Stimulated activated CD4-positive, alpha-beta T cell treated with anti-CD3 and anti-CD28 coated beads, Interleukin-15, amount 100 ng/mL, for 48 hours (primary cell): ENCODE results near the gene KCNA5.

Source experiments
- DNase-seq, 2 donors: peaks; one replicate each; pipeline ENCODE4 v3.0.0-alpha.2; 2020; ENCODE audit warnings: low read depth in 2 of 2

Gene KCNA5

GRCh38 chr12:5043589-5044419 lies at the start of gene KCNA5:
Gene KCNA5 (plus strand): TSS chr12:5043879. CDS start chr12:5044148, 269 bp downstream.
- no peak for DNase-seq

GRCh38 chr12:4994622-4995021 lies 49.1 kb upstream of the KCNA5 start:
- DNase-seq, result no peak

GRCh38 chr12:4996714-4997113 lies 47.0 kb upstream of the KCNA5 start:
- no peak for DNase-seq

GRCh38 chr12:4997939-4998338 lies 45.7 kb upstream of the KCNA5 start:
- DNase-seq, result no peak

GRCh38 chr12:5000204-5000603 lies 43.5 kb upstream of the KCNA5 start:
- DNase-seq, result no peak

GRCh38 chr12:5000658-5001385 lies 42.9 kb upstream of the KCNA5 start:
- no peak for DNase-seq

- DNase-seq, result peak; percentile 8 to 32
These were observed 40.5 kb upstream of the KCNA5 start for GRCh38 chr12:5003025-5003666.

- no peak for DNase-seq
These were observed 35.0 kb upstream of the KCNA5 start for GRCh38 chr12:5008661-5009060.

GRCh38 chr12:5010151-5010550 lies 33.5 kb upstream of the KCNA5 start:
- no peak for DNase-seq

GRCh38 chr12:5012337-5012736 lies 31.3 kb upstream of the KCNA5 start:
- DNase-seq, result no peak

GRCh38 chr12:5013266-5013730 lies 30.4 kb upstream of the KCNA5 start:
- DNase-seq, result no peak

- no peak for DNase-seq
These were observed 29.4 kb upstream of the KCNA5 start for GRCh38 chr12:5014269-5014668.

- no peak for DNase-seq
These were observed 27.8 kb upstream of the KCNA5 start for GRCh38 chr12:5015711-5016492.

- DNase-seq, result no peak
These were observed 27.2 kb upstream of the KCNA5 start for GRCh38 chr12:5016526-5016925.

GRCh38 chr12:5017638-5018348 lies 25.9 kb upstream of the KCNA5 start:
- DNase-seq, result no peak

- no peak for DNase-seq
These were observed 25.0 kb upstream of the KCNA5 start for GRCh38 chr12:5018677-5019076.

- DNase-seq, result no peak
These were observed 21.7 kb upstream of the KCNA5 start for GRCh38 chr12:5022025-5022424.

GRCh38 chr12:5022465-5023061 lies 21.1 kb upstream of the KCNA5 start:
- no peak for DNase-seq

- no peak for DNase-seq
These were observed 19.8 kb upstream of the KCNA5 start for GRCh38 chr12:5023842-5024241.

- DNase-seq, result no peak
These were observed 17.2 kb upstream of the KCNA5 start for GRCh38 chr12:5026342-5026938.
